Activated T-helper 2 cell treated with anti-CD3 and anti-CD28 coated beads, Interferon-gamma antibody, Interleukin-2, Interleukin-4, amounts not matched to agents 10 μg/mL and 5 μg/mL and 100 μg/mL, durations not matched to agents 14 hours and 24 hours and 36 hours (primary cell): Measurements from ENCODE around the gene USH2A. TPM values are rescaled to one million over a fixed set of nuclear protein-coding genes. Genes with fewer than 3 reads are reported as not detected.

Experiments
- DNase-seq: peaks from one replicate; pipeline ENCODE4 v3.0.0; 2021; ENCODE audit warnings: low spot score
- H3K27ac Mint-ChIP-seq: one replicate; pipeline ENCODE4 v1.8.0; 2021; ENCODE audit warnings: mixed read lengths
- H3K27me3 Mint-ChIP-seq: one replicate; pipeline ENCODE4 v1.8.0; 2021; ENCODE audit warnings: low read depth, mixed read lengths
- H3K36me3 Mint-ChIP-seq: one replicate; pipeline ENCODE4 v1.8.0; 2021; ENCODE audit warnings: low read depth, mixed read lengths
- H3K4me1 Mint-ChIP-seq: one replicate; pipeline ENCODE4 v1.8.0; 2021; ENCODE audit warnings: low read depth, mixed read lengths
- H3K4me3 Mint-ChIP-seq: one replicate; pipeline ENCODE4 v1.8.0; 2021; ENCODE audit warnings: low read depth, mild to moderate bottlenecking, moderate library complexity, mixed read lengths
- H3K9me3 Mint-ChIP-seq: one replicate; pipeline ENCODE4 v1.8.0; 2021; ENCODE audit warnings: mixed read lengths
- intact Hi-C: fragments of 100-400 bp; cut with micrococcal nuclease; formaldehyde crosslinking; loops from one replicate; pipeline ENCODE4 v1.15.1; 2023
- total RNA-seq: library from RNA; stranded (reverse); gene quantifications from 2 replicates; pipeline ENCODE4 v1.2.3, GENCODE V29; 2022

USH2A gene
- total RNA-seq, 1 donor from 2014 or later, result not detected

DNA sequence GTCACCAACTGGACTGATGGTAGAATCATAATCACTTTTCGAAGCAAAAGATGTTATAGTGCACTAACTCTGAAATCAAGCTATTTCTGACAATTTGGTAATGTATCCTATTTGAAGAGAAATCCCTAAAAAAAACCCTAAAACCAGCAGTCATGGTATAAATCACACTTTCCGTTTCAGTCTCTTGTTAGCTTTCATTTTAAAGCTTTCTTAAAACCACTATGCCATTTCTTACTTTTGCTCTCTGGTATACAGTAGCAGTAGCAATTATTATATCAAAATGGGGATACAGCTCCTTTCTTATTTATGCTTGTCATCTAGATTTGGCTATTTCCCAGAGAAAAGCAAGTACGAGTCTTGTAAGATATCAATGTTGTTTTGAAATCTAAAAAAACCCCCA is 532.8 kb downstream of the USH2A start:
- Mint-ChIP-seq H3K4me1 (no peaks in the 10 kb centered on the region), H3K4me3 (no peak overlapping the region), H3K36me3 (no peaks in the 10 kb centered on the region), H3K27ac (no peak overlapping the region), H3K9me3 (no peaks in the 10 kb centered on the region), H3K27me3 (no peaks in the 10 kb centered on the region)
- no peak for DNase-seq
- intact Hi-C loops, result no loop called here

DNA sequence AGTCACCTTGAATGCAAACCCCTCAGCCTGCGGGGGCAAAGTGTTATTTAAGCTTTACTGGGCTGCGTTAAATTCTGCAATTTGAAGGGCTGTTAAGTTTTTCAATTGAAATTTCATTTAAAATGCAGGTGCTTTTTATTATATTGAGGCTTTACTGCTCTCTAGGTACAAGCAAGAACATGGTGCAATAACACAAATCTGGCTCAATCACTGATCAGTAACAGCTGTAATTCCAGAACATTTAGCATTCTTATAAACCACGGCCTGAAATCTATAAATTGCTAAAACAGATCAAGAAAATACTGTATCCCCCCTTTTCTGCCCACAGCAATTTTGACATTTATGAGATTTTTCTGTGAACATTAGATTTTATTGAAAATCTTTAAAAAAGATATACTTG is 533.4 kb downstream of the USH2A start:
- no peak for DNase-seq
- intact Hi-C loops, result no loop called here
- Mint-ChIP-seq H3K27me3 (no peaks in the 10 kb centered on the region), H3K27ac (no peak overlapping the region), H3K4me3 (no peak overlapping the region), H3K4me1 (no peaks in the 10 kb centered on the region), H3K36me3 (no peaks in the 10 kb centered on the region), H3K9me3 (no peaks in the 10 kb centered on the region)

DNA sequence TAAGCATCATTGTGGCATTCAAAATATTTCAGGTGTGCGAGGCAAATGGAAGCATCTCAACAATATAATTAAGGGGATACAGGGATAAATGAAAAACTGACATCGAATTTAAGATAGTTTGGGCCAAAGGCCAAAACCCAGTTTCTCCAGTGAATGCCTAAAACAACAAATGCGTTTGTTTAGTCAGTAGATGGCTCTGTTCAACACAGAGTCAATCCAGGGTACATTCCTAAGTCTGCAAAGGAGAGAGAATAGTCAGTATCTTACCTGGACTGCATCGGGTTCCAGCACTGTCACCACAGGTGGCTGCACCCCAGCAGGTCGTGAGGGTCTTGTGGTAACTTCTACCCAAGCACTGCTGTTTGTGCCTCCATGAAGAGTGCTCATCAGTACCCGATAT is 535.1 kb downstream of the USH2A start:
- intact Hi-C loops, result no loop called here
- Mint-ChIP-seq H3K9me3 (no peaks in the 10 kb centered on the region), H3K4me1 (no peaks in the 10 kb centered on the region), H3K27me3 (no peaks in the 10 kb centered on the region), H3K27ac (no peak overlapping the region), H3K36me3 (no peaks in the 10 kb centered on the region), H3K4me3 (no peak overlapping the region)
- no peak for DNase-seq

DNA sequence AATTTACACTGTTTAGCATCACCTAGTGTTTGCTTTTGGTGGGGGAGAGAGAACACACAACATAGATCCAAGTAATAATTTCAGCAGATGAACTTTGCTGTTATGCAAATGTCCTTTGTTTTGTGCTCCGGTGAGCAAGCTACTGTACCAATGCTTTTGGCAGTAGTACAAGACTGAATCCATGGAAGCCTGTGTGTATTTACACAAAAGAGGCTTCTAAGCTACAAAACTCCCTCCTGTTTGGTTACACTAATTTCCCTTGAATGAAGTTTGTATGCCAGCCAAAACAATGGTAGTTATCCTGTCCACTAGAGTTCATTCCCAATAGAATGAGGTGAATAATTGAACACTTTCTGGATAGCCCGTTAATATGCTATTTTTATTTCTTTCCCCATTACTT is 535.6 kb downstream of the USH2A start:
- H3K4me3 Mint-ChIP-seq, result no peak overlapping the region
- DNase-seq, result no peak
- no peaks in the 10 kb centered on the region for H3K4me1 Mint-ChIP-seq
- H3K27me3 Mint-ChIP-seq, result no peaks in the 10 kb centered on the region
- intact Hi-C loops, result no loop called here
- no peak overlapping the region for H3K27ac Mint-ChIP-seq
- no peaks in the 10 kb centered on the region for H3K36me3 Mint-ChIP-seq
- no peaks in the 10 kb centered on the region for H3K9me3 Mint-ChIP-seq

DNA sequence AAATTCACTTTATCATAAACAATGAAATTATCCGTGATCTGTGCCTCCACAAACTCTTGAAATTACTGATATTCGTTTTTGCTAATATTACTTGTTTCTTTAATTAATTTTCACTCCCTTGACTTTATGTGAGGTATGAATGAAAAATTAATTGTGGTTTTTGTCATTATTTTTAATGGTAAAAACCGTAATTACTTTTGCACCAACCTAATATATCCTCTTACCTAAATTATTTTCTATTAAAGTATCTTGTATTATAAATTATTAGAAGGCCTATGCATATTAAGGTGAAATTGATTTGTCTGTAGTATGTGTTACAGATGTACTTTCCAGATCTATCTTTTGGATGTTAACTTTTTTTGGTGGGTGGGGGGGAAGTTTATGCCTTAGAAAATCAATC is 540.2 kb downstream of the USH2A start:
- intact Hi-C loops, result no loop called here
- Mint-ChIP-seq H3K4me1 (no peaks in the 10 kb centered on the region), H3K9me3 (no peaks in the 10 kb centered on the region), H3K36me3 (no peaks in the 10 kb centered on the region), H3K4me3 (no peak overlapping the region), H3K27me3 (no peaks in the 10 kb centered on the region), H3K27ac (no peak overlapping the region)
- no peak for DNase-seq

DNA sequence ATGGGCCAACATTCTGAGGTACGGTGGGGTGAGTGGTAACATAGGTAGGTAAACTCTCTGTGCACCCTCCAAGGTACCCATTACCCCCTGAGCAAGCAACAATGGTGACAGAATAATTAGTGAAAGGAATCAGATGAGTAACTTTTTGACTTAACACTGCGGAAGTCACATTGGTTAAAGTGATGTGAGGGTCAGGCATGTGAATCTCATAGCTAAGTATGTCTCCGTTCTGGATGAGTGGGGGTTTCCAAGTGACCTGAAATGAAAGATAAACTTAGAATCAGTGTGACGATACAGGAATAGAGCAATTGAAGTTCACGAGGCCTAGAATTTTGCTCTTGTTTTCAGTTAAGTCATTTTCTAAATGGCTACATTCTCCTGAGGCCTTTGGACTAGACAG is 544.4 kb downstream of the USH2A start:
- no peak overlapping the region for H3K4me3 Mint-ChIP-seq
- H3K4me1 Mint-ChIP-seq, result no peaks in the 10 kb centered on the region
- no peak for DNase-seq
- H3K36me3 Mint-ChIP-seq, result no peaks in the 10 kb centered on the region
- H3K9me3 Mint-ChIP-seq, result no peaks in the 10 kb centered on the region
- intact Hi-C loops, result no loop called here
- no peaks in the 10 kb centered on the region for H3K27me3 Mint-ChIP-seq
- H3K27ac Mint-ChIP-seq, result no peak overlapping the region

DNA sequence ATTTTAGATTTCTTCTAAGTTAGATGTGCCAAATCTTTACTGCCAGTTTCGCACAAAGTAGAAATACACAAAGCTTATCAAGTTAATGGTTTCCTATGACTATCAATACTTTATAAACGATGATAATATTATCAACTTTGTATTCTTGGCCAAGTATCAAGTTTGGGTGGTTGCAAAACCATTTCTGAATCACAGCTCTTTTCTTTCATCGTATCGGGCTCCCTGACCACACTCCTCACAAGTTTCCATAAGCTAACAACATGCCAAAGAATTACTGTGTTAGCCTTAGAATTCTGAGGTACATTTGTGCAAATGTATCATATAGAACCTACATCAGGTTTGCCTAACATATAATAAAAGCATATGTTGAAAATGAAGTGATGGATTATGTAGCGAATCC is 545.1 kb downstream of the USH2A start:
- intact Hi-C loops, result no loop called here
- Mint-ChIP-seq H3K4me3 (no peak overlapping the region), H3K27ac (no peak overlapping the region), H3K27me3 (no peaks in the 10 kb centered on the region), H3K9me3 (no peaks in the 10 kb centered on the region), H3K4me1 (no peaks in the 10 kb centered on the region), H3K36me3 (no peaks in the 10 kb centered on the region)
- no peak for DNase-seq

DNA sequence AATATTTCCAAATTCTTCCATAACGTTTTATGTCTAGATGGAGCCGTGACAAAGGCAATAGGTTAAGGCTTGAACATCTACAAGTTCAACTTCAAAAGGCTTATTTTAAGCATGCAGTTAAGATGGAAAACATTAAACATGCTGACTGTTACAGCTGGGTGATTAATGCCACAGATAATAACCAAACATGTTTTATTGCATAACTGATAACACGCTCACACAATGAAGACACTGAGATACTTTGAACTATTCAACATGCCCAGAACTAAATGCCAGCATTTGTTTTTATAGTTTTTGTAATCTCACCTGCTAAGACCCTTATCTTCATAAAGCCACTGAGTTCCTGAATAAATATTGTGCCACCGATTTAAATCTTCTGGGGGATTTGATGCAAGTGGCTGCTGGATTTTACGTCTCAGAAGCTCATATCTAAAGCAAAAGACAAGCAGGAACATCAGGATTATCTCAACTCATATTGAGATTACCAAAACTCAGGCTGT is 545.7 kb downstream of the USH2A start:
- no peaks in the 10 kb centered on the region for H3K27me3 Mint-ChIP-seq
- no peaks in the 10 kb centered on the region for H3K9me3 Mint-ChIP-seq
- no peak overlapping the region for H3K4me3 Mint-ChIP-seq
- no peak overlapping the region for H3K27ac Mint-ChIP-seq
- no peaks in the 10 kb centered on the region for H3K4me1 Mint-ChIP-seq
- no peaks in the 10 kb centered on the region for H3K36me3 Mint-ChIP-seq
- no peak for DNase-seq
- intact Hi-C loops, result no loop called here

DNA sequence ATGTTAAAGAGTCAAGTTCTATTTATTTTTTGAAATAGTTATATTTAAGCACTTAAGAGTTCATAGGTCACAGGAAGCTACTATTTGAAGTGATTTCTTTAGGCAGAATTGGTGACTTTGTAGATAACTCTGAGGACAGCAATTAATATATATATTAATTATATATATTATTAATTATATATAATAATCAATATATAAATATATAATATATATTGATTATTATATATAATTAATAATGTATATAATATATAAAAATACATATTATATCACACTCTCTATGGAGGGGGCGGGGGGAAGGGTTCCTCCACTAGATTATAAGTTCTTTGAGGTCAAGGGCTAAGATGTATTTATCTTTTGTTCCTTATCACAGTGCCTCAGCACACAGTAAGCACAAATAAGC is 547.5 kb downstream of the USH2A start:
- H3K4me1 Mint-ChIP-seq, result no peaks in the 10 kb centered on the region
- H3K9me3 Mint-ChIP-seq, result no peaks in the 10 kb centered on the region
- H3K27me3 Mint-ChIP-seq, result no peaks in the 10 kb centered on the region
- no peaks in the 10 kb centered on the region for H3K36me3 Mint-ChIP-seq
- no peak overlapping the region for H3K27ac Mint-ChIP-seq
- DNase-seq, result no peak
- intact Hi-C loops, result no loop called here
- no peak overlapping the region for H3K4me3 Mint-ChIP-seq

DNA sequence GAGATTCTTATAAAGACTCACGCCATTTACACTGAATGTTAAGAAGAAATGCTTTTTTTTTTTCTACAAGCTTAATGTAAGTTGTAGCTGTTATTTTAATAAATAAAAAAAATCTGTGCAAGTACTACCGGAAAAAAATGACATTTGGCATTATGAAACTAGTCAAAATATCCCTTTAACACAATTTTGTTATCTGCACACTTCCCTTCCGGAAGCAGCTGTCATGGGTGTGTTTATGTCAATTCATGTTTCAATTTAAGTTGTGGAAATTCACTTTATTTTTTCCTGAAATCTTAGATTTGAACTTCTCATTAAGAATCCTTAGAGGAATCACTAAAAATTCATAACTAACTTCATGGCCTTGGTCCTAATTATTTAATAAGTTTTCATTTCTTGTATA is 548.0 kb downstream of the USH2A start:
- H3K9me3 Mint-ChIP-seq, result no peaks in the 10 kb centered on the region
- no peaks in the 10 kb centered on the region for H3K4me1 Mint-ChIP-seq
- H3K36me3 Mint-ChIP-seq, result no peaks in the 10 kb centered on the region
- no peak for DNase-seq
- intact Hi-C loops, result no loop called here
- H3K4me3 Mint-ChIP-seq, result no peak overlapping the region
- H3K27ac Mint-ChIP-seq, result no peak overlapping the region
- H3K27me3 Mint-ChIP-seq, result no peaks in the 10 kb centered on the region

DNA sequence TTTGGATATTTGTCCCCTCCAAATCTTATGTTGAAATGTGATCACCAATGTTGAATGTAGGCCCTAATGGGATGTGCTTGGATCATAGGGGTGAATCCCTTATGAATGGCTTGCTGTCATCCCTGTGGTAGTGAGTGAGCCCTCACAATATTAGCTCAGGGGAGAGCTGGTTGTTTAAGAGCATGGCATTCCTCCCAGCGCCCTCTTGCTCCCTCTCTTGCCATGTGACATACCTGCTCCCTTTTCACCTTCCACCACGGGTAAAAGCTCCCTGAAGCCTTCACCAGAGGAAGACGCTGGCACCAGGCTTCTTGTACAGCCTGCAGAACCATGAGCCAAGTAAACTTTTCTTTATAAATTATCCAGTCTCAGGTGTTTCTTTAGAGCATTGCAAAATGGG is 550.6 kb downstream of the USH2A start:
- Mint-ChIP-seq H3K27ac (no peak overlapping the region), H3K36me3 (no peaks in the 10 kb centered on the region), H3K27me3 (no peaks in the 10 kb centered on the region), H3K9me3 (no peaks in the 10 kb centered on the region), H3K4me3 (no peak overlapping the region), H3K4me1 (no peaks in the 10 kb centered on the region)
- DNase-seq, result no peak
- intact Hi-C loops, result no loop called here

DNA sequence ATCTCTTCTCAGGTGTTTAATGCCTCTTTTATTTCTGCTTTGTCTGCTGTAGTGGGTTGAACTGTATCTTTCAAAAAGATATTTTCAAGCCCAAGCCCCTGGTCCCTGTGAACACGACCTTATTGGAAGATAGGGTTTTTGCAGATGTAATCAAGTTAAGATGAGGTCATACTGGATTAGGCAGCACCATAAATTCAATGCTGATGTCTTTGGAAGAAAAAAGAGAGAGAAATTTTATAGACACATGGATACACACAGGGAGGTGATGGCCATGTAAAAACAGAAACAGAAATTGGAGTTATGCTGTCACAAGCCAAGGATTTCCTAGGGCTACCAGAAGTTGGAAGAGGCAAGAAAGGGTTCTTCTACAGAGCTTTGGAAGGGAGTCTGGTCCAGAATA is 554.7 kb downstream of the USH2A start:
- no peak overlapping the region for H3K27ac Mint-ChIP-seq
- H3K9me3 Mint-ChIP-seq, result no peaks in the 10 kb centered on the region
- no peaks in the 10 kb centered on the region for H3K4me1 Mint-ChIP-seq
- intact Hi-C loops, result no loop called here
- H3K36me3 Mint-ChIP-seq, result no peaks in the 10 kb centered on the region
- DNase-seq, result no peak
- no peak overlapping the region for H3K4me3 Mint-ChIP-seq
- H3K27me3 Mint-ChIP-seq, result no peaks in the 10 kb centered on the region

DNA sequence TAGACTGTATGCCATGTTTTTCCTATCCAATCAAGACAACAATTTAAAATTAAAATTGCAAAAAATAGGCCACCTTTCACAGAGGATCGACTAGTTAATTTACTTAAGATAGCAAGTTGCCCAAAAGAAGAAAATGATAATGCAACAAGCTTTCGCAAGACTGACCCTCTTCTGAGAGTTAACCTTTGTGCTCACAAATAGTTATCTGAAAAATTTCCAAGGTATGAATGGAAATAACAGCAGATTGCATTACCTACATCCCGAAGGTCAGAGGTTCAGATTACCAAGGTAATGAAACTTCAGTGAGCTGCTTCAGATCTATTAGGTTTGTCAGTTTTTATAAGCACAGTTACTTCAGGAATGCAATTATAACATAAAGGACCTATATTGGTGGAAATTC is 558.2 kb downstream of the USH2A start:
- Mint-ChIP-seq H3K27ac (no peak overlapping the region), H3K27me3 (no peaks in the 10 kb centered on the region), H3K36me3 (no peaks in the 10 kb centered on the region), H3K4me1 (no peaks in the 10 kb centered on the region), H3K4me3 (no peak overlapping the region), H3K9me3 (peaks cover 4% of the 10 kb centered on the region)
- intact Hi-C loops, result no loop called here
- no peak for DNase-seq

DNA sequence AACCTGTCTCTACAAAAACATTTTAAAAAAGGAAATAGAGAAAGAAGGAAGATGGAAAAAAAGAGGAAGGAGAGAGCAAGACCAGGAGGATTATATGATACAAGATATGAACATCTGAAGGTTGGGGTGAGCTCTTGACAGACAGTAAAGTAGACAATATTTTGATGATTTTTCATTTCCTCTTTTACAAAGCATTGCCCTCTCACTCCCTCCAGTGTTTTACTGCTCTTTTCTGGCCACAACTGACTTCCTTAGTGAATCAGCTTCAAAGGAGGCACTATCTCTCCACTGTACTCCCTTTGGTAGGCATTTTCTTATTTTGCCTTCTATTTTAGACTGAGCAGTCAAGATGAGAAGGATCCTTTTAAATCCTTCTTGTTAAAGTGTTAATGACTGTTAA is 559.5 kb downstream of the USH2A start:
- Mint-ChIP-seq H3K27me3 (no peaks in the 10 kb centered on the region), H3K4me3 (no peak overlapping the region), H3K36me3 (no peaks in the 10 kb centered on the region), H3K27ac (no peak overlapping the region), H3K9me3 (peaks cover 4% of the 10 kb centered on the region), H3K4me1 (no peaks in the 10 kb centered on the region)
- DNase-seq, result no peak
- intact Hi-C loops, result no loop called here
